ENCODE results near the gene MYOM1. TPM values are rescaled to one million over a fixed set of nuclear protein-coding genes. Genes with fewer than 3 reads are reported as not detected.

MYOM1 gene
- total RNA-seq, 1 donor from 2014 or later: 1.1 TPM

- no peak for TF ChIP-seq CTCF (IDR thresholded peaks at IDR 0.05; ENCODE audit: unreplicated experiment)
- DNase-seq (ENCODE audit: low spot score, unreplicated experiment): no peak
- H3K27me3 Mint-ChIP-seq: peaks cover 2% of the 10 kb centered on the region
- no peak overlapping the region for H3K27ac Mint-ChIP-seq
- H3K36me3 Mint-ChIP-seq (ENCODE audit: insufficient read depth): no peaks in the 10 kb centered on the region
- peaks cover 5% of the 10 kb centered on the region for H3K4me1 Mint-ChIP-seq (ENCODE audit: low read depth)
- no peaks in the 10 kb centered on the region for H3K9me3 Mint-ChIP-seq (ENCODE audit: low read depth)
- no peak overlapping the region for H3K4me3 Mint-ChIP-seq (ENCODE audit: low read depth)
Measured at GRCh38 chr18:3194947-3195612, 24.7 kb downstream of the MYOM1 start.

DNA sequence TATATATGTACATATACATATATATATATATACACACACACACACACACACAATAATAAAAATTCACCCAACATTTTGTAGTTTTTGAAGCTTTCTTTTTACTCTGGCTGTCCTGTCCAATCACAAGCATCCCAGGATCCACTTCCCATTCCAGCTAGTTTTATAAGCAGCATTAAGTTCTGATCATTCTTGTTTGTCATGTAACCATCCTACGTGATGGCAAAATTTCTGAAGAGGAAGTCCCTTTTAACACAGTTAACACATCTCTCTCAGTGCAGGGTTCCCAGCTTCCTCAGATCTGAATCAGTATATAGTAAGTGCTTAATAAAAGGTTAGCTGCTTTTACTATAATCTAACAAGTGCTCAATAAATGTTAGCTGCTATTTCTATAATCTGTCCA lies 26.4 kb downstream of the MYOM1 start:
- Mint-ChIP-seq H3K36me3 (ENCODE audit: insufficient read depth) (no peaks in the 10 kb centered on the region), H3K9me3 (ENCODE audit: low read depth) (no peaks in the 10 kb centered on the region), H3K27ac (no peak overlapping the region), H3K27me3 (peaks cover 2% of the 10 kb centered on the region), H3K4me3 (ENCODE audit: low read depth) (no peak overlapping the region), H3K4me1 (ENCODE audit: low read depth) (peaks cover 5% of the 10 kb centered on the region)
- TF ChIP-seq CTCF (IDR thresholded peaks at IDR 0.05; ENCODE audit: unreplicated experiment): no peak
- DNase-seq (ENCODE audit: low spot score, unreplicated experiment): no peak

DNA sequence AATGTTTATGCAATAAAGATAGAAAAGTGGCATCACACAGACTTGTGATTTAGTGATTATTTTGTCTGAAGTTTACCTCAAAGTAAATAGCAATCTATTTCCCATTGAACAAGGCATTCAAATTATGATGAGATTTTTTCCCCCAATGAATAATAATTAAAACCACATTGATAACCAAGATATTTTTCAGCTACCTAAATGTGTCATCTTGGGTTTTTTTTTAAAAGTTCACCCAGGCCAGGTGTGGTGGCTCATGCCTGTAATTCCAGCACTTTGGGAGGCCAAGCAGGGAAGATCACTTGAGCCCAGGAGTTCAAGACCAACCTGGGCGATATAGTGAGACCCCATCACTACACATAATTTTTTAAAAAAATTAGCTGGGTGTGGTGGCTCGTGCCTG lies 27.0 kb downstream of the MYOM1 start:
- H3K9me3 Mint-ChIP-seq (ENCODE audit: low read depth): no peaks in the 10 kb centered on the region
- no peak for TF ChIP-seq CTCF (IDR thresholded peaks at IDR 0.05; ENCODE audit: unreplicated experiment)
- peaks cover 5% of the 10 kb centered on the region for H3K4me1 Mint-ChIP-seq (ENCODE audit: low read depth)
- H3K27me3 Mint-ChIP-seq: peaks cover 2% of the 10 kb centered on the region
- H3K4me3 Mint-ChIP-seq (ENCODE audit: low read depth): no peak overlapping the region
- no peak for DNase-seq (ENCODE audit: low spot score, unreplicated experiment)
- H3K36me3 Mint-ChIP-seq (ENCODE audit: insufficient read depth): no peaks in the 10 kb centered on the region
- H3K27ac Mint-ChIP-seq: no peak overlapping the region

- H3K4me1 Mint-ChIP-seq (ENCODE audit: low read depth): peaks cover 5% of the 10 kb centered on the region
- no peak for DNase-seq (ENCODE audit: low spot score, unreplicated experiment)
- TF ChIP-seq CTCF (IDR thresholded peaks at IDR 0.05; ENCODE audit: unreplicated experiment): no peak
- H3K27ac Mint-ChIP-seq: no peak overlapping the region
- peaks cover 2% of the 10 kb centered on the region for H3K27me3 Mint-ChIP-seq
- no peaks in the 10 kb centered on the region for H3K36me3 Mint-ChIP-seq (ENCODE audit: insufficient read depth)
- no peak overlapping the region for H3K4me3 Mint-ChIP-seq (ENCODE audit: low read depth)
- no peaks in the 10 kb centered on the region for H3K9me3 Mint-ChIP-seq (ENCODE audit: low read depth)
Measured at GRCh38 chr18:3192286-3192685, 27.5 kb downstream of the MYOM1 start.

DNA sequence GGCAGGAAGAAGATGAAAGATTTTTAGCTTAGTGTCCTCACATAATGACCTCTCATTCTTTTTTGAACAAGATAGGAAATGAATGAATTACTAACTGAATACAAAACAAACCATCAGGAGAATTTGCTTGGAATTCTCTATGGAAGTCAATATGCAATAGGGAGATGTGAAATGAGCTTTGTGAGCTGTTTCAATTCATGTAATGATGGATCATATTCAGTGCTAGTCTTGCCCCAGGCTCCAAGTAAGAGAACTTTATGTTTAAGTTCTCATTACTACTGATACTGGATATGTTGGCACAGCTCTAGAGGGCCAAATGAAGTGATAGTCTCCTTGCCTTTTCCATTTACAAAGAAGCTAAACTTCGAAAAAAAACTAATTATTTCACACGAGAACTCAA lies 29.2 kb downstream of the MYOM1 start:
- TF ChIP-seq CTCF (IDR thresholded peaks at IDR 0.05; ENCODE audit: unreplicated experiment): no peak
- Mint-ChIP-seq H3K36me3 (ENCODE audit: insufficient read depth) (no peaks in the 10 kb centered on the region), H3K27me3 (peaks cover 2% of the 10 kb centered on the region), H3K27ac (no peak overlapping the region), H3K4me1 (ENCODE audit: low read depth) (peaks cover 5% of the 10 kb centered on the region), H3K4me3 (ENCODE audit: low read depth) (no peak overlapping the region), H3K9me3 (ENCODE audit: low read depth) (no peaks in the 10 kb centered on the region)
- DNase-seq (ENCODE audit: low spot score, unreplicated experiment): no peak

Measured in progenitor cell of endocrine pancreas (in vitro differentiated cells).